HG02798 (cell line): Measurements from ENCODE around the gene IGF2BP3.
"Not testable (repeated sequence)": the region's sequence is repeated elsewhere in the genome, so short reads cannot be mapped to it uniquely, and the experiment has no call there.

Experiments used
- ATAC-seq: cut with Tn5 transposase; IDR thresholded peaks from one replicate; pipeline ENCODE4 v1.9.1; 2021; ENCODE audit warnings: mild to moderate bottlenecking; ENCODE audit not compliant: unreplicated experiment, poor library complexity

IGF2BP3 gene

GRCh38 chr7:23312141-23312540, 158.2 kb downstream of the IGF2BP3 start:
- not testable (repeated sequence) for ATAC-seq

GRCh38 chr7:23308754-23309153, 161.5 kb downstream of the IGF2BP3 start:
- ATAC-seq, result no peak

GRCh38 chr7:23306936-23307521, 163.3 kb downstream of the IGF2BP3 start:
- no peak for ATAC-seq

- no peak for ATAC-seq
Observed at GRCh38 chr7:23299770-23300300, 170.5 kb downstream of the IGF2BP3 start.

GRCh38 chr7:23298885-23299769, 171.2 kb downstream of the IGF2BP3 start, which contains the start of gene MALSU1:
MALSU1 (plus strand) TSS chr7:23299339; CDS start chr7:23299353, 14 bp downstream.
- ATAC-seq, result peak; percentile 100

GRCh38 chr7:23298141-23298881, 172.0 kb downstream of the IGF2BP3 start:
- no peak for ATAC-seq

GRCh38 chr7:23295401-23295697, 174.9 kb downstream of the IGF2BP3 start:
- ATAC-seq, result no peak

- ATAC-seq, result no peak
Observed at GRCh38 chr7:23294549-23295400, 175.5 kb downstream of the IGF2BP3 start.

GRCh38 chr7:23293500-23294073, 176.7 kb downstream of the IGF2BP3 start:
- ATAC-seq, result no peak

GRCh38 chr7:23292623-23293022, 177.7 kb downstream of the IGF2BP3 start:
- ATAC-seq, result no peak

GRCh38 chr7:23291957-23292560, 178.2 kb downstream of the IGF2BP3 start:
- no peak for ATAC-seq

- ATAC-seq, result no peak
Observed at GRCh38 chr7:23290993-23291392, 179.3 kb downstream of the IGF2BP3 start.

- no peak for ATAC-seq
Observed at GRCh38 chr7:23287612-23288011, 182.7 kb downstream of the IGF2BP3 start.

GRCh38 chr7:23285657-23286646, 184.3 kb downstream of the IGF2BP3 start:
- no peak for ATAC-seq

GRCh38 chr7:23284871-23285270, 185.4 kb downstream of the IGF2BP3 start:
- no peak for ATAC-seq

- no peak for ATAC-seq
Observed at GRCh38 chr7:23283086-23283485, 187.2 kb downstream of the IGF2BP3 start.

- no peak for ATAC-seq
Observed at GRCh38 chr7:23279819-23280525, 190.3 kb downstream of the IGF2BP3 start.
